T47D (cell line): ENCODE results near the gene CACNA2D2.
A peak's percentile ranks its signal among the peaks of the same experiment; 100 is the strongest.

Experiments used
- DNase-seq, 2 experiments: peaks; one replicate each; pipeline versions ENCODE4 v3.0.0 to v3.0.0-alpha.2; 2011 to 2012; ENCODE audit warnings: low read depth in 1 of 2, low spot score in 1 of 2
- JUND ChIP-seq: IDR thresholded peaks from 2 replicates; pipeline ENCODE4 v1.6.1; 2012; ENCODE audit warnings: low read depth
- in situ Hi-C: cut with HindIII; loops from 2 replicates; pipeline ENCODE4 v1.10.0; 2016; ENCODE audit warnings: low sequenced_read_pairs, low pct_unique_long_range_greater_than_20kb

CACNA2D2 gene

DNA sequence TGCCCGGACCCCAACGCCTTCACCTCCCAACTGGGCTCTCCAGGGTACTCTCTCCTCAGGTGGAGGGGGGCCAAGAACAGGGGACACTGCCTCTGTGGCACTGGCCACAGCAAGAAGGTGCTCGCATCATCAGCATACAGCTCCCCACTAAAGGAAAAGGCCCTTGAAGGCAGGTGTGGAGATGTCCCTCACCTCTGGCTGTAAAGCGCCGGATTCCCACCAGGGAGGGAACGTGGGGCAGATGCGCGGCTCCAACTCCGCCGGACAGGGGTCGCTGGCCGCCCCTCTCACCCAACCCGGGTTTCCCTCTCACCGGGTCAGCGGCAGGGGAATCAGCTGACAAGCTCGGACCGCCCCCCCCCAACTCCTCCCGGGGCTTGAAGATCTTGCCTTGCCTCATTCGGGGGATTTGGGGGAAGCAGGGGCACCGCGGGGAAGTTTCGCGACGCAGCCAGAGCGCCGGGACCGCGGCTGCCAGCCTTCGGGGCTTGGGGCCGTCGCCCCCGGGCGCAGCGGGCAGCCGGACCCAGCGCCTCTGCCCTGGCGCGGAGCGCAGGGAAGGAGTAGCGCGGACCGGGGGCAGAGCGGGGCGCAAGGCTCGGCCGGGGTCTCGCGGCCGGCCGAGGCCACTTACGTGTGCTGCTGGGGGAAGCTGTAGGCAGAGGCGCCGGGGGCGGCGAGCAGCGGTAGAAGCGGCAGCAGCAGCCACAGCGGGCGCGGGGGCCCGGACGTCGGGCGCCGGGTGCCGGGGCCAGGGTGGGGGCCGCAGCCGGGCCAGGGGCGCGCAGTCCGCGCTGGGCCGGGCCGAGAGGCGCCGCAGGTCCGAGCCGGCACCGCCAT, 630 bp downstream of the CACNA2D2 start:
- peak in 1 of 2 experiments; percentile 29 for DNase-seq
- in situ Hi-C loops, result no loop called here

GRCh38 chr3:50502225-50502583, 1.2 kb downstream of the CACNA2D2 start:
- in situ Hi-C loops, result no loop called here
- no peak for TF ChIP-seq JUND
- peak in 1 of 2 experiments; percentile 18 for DNase-seq

More for the DNA sequence above, 630 bp downstream of the CACNA2D2 start:
- TF ChIP-seq JUND, result no peak

GRCh38 chr3:50495609-50496423, 7.6 kb downstream of the CACNA2D2 start:
- no peak for TF ChIP-seq JUND
- in situ Hi-C loops, result no loop called here
- no peak for DNase-seq

GRCh38 chr3:50494126-50494525, 9.3 kb downstream of the CACNA2D2 start:
- DNase-seq, result no peak
- no peak for TF ChIP-seq JUND
- in situ Hi-C loops, result no loop called here

DNA sequence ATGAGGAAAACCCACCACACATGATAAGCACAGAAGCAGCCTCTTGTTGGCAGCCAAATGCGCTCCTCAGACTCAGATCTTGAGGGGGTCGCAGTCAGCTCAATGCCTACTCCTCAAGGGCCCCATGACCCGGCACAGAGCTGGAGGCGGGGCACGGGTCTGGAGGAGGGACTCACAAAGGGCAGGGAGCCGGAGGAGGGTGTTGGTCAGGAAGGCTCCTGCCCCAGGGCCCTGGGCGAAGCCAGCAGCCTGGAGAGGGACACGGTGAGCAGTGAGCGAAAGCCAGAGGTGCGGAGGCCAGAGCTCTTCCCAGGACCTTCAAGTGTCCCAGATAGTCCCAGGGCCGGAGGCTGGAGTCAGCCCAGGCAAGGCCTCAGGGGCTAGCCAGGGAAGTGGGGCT, 9.8 kb downstream of the CACNA2D2 start:
- DNase-seq, result no peak
- no peak for TF ChIP-seq JUND
- in situ Hi-C loops, result no loop called here

- in situ Hi-C loops, result no loop called here
- TF ChIP-seq JUND, result no peak
- no peak for DNase-seq
Observed at GRCh38 chr3:50493086-50493485, 10.3 kb downstream of the CACNA2D2 start.

DNA sequence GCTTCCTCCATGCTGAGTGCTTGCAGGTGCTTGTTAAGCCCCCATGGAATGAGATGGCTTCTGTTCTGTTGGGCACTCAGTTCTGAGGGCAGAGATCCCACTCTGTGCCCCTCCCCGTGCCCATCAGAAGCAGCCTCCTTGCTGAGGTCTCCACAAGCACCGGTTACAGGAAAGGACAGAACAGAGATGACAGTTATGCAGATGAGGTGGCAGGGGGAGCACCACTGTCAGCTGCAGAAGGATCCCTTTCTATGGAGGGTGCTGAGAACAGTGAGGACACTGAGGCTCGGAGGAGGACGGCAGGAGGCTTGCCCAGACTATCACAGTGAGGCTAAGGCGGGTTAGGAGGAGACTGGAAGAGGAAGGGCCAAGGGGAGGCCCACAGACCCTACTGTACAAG, 12.4 kb downstream of the CACNA2D2 start:
- in situ Hi-C loops, result no loop called here
- DNase-seq, result no peak
- TF ChIP-seq JUND, result no peak

DNA sequence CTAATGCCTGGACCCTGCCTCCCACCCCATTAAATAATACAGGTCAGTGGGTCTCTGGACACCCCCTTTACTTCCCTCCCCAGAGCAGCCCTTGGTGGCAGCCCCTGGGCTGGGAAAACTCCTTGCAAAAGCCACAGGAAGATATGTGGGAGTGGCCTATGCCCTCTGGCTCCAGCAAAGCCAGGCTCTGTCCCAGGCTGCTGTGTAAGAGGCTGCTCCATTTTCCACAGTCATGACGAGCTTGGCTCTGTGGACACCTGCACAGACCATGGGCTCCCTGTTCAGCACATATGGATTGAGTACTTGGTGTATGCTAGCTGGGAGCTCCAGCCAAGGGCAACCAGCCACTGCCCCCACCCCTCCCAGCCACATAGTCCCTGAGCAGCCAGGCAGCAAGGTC, 13.0 kb downstream of the CACNA2D2 start:
- in situ Hi-C loops, result no loop called here

GRCh38 chr3:50487181-50487580, 16.3 kb downstream of the CACNA2D2 start:
- in situ Hi-C loops, result no loop called here
- no peak for TF ChIP-seq JUND
- DNase-seq, result no peak

More for the DNA sequence above, 13.0 kb downstream of the CACNA2D2 start:
- DNase-seq, result no peak
- TF ChIP-seq JUND, result no peak

DNA sequence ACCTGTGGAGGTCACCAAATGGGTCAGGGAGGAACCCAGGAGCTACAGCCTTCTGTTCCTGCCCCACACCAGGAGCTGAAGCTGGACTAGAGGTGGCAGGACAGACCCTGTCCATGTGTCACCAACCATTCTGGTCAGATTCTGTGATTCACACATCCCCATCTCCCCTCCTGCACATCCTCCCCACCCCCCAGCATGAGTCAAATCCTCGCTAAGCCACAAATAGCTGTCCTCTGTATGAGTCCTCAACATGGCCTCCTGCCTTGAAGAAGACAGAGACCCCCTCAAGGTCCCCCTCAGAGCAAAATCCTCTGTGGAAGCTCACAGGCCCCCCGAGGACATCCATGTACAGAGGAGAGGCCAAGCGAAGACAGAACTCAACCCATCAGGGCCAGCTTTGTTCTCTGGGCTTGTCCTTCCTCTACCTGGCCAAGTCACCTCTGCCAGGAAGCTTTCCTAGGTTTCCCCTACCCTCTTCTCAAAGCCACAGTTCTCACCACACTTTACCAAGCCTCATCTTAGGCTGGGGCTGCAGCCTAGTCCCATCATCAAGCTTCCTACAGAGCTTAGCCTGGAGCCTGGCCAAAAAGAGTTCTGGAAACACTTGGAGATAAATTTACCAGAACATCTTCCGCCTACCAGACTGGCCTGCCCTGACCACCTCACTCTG, 17.1 kb downstream of the CACNA2D2 start:
- in situ Hi-C loops, result no loop called here
- no peak for DNase-seq
- no peak for TF ChIP-seq JUND

- in situ Hi-C loops, result no loop called here
- no peak for DNase-seq
- TF ChIP-seq JUND, result no peak
Observed at GRCh38 chr3:50484722-50485121, 18.7 kb downstream of the CACNA2D2 start.

- in situ Hi-C loops, result no loop called here
- no peak for TF ChIP-seq JUND
- no peak for DNase-seq
Observed at GRCh38 chr3:50483374-50483773, 20.1 kb downstream of the CACNA2D2 start.

DNA sequence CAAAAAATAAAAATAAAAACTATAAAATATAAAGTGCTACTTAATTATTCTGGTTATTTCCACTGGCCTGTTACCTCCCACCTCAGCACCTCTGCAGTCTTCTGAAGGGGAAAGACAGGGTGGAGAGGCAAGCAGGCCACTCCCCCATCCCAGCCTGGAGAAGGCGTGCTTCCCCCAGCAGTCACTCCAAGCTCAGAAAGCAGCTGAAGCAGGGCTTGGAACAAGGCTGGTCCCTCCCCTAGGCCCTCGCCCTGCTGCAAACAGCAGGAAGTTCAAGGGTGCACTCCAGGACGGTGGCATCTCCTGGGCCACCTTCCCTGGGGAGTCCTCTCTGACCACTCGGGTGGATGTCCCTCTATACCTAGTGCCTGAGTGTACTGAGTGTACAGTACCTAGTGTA, 21.4 kb downstream of the CACNA2D2 start:
- TF ChIP-seq JUND, result no peak
- no peak for DNase-seq
- in situ Hi-C loops, result no loop called here
